Kidney epithelial cell (primary cell): ENCODE results near the gene FOXP2. TPM values are rescaled to one million over a fixed set of nuclear protein-coding genes. Genes with fewer than 3 reads are reported as not detected.
"Not testable (repeated sequence)": the region's sequence is repeated elsewhere in the genome, so short reads cannot be mapped to it uniquely, and the experiment has no call there.

ENCODE experiments used
- DNase-seq: peaks from one replicate; pipeline ENCODE4 v3.0.0-alpha.2; 2010; ENCODE audit warnings: low read depth
- H3K27me3 ChIP-seq: 2 replicates; pipeline ENCODE4 v1.6.0; 2011; ENCODE audit warnings: low read length; ENCODE audit not compliant: control insufficient read depth, insufficient read depth
- H3K36me3 ChIP-seq: 2 replicates; pipeline ENCODE4 v1.5.1; 2011; ENCODE audit warnings: low read length; ENCODE audit not compliant: control insufficient read depth, insufficient read depth
- H3K4me3 ChIP-seq: 2 replicates; pipeline ENCODE4 v1.5.1; 2011; ENCODE audit warnings: low read depth, mild to moderate bottlenecking, control low read depth, low read length
- CTCF ChIP-seq: IDR thresholded peaks from 2 replicates; pipeline ENCODE4 v1.5.1; 2011; ENCODE audit warnings: mild to moderate bottlenecking, moderate library complexity, low read length, control low read depth, inconsistent platforms; ENCODE audit not compliant: insufficient read depth, poor library complexity, severe bottlenecking
- total RNA-seq: library from RNA; depleted of rRNA; stranded (reverse); fragments of >200 nt; gene quantifications from 2 replicates; pipeline ENCODE4 v1.2.3, GENCODE V29; 2015

FOXP2 gene
- total RNA-seq, 1 donor from 2014 or later: 0.25 TPM

DNA sequence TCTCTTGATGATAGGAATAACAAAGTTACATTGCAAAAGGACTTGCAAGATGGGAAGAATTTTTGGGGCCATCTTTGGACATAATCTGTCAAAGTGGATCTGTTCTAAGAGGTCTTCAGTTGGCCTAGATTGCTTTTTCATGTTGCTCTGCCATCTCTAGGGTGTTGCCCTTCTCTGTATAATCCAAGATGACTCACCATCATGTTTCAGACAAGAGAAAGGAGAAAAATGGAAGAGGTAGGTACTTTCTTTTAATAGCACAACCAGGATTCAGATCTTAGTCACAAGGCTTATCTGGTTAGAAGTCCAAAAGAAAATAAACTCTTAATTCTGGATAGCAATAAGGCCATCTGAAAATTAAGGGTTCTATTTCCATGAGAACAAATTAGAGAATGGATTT, 38.7 kb upstream of the FOXP2 start:
- TF ChIP-seq CTCF: no peak
- H3K36me3 ChIP-seq: no peaks in the 10 kb centered on the region
- H3K4me3 ChIP-seq: no peak overlapping the region
- H3K27me3 ChIP-seq: no peaks in the 10 kb centered on the region
- no peak for DNase-seq

GRCh38 chr7:114383946-114384345, 30.7 kb upstream of the FOXP2 start:
- not testable (repeated sequence) for DNase-seq, H3K36me3 ChIP-seq, H3K4me3 ChIP-seq, H3K27me3 ChIP-seq

- not testable (repeated sequence) for H3K27me3 ChIP-seq, H3K4me3 ChIP-seq, DNase-seq, H3K36me3 ChIP-seq
Measured at GRCh38 chr7:114384346-114384745, 30.3 kb upstream of the FOXP2 start.

- H3K36me3 ChIP-seq: no peaks in the 10 kb centered on the region
- no peak overlapping the region for H3K4me3 ChIP-seq
- no peaks in the 10 kb centered on the region for H3K27me3 ChIP-seq
- DNase-seq: no peak
- TF ChIP-seq CTCF: no peak
Measured at GRCh38 chr7:114388021-114388420, 26.6 kb upstream of the FOXP2 start.

DNA sequence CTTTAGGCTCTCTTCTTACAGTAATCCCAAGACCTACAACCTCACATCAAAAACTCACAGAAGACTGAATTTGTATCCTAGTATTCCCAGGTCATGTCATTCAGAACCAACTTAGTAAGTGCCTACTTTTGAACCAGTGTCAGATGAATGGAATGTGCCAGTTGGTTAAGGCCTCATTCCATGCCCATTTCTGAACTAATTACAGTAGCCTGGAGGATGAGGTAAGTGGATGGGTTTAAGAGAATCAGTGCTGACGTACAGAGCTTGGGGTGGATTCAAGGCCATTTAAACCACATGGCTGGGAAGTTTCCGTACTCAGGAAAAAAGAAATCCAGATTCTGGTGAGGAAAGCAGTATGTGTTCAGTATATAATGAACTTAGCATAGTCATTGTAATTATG, 21.9 kb upstream of the FOXP2 start:
- no peaks in the 10 kb centered on the region for H3K36me3 ChIP-seq
- DNase-seq: peak; percentile 62
- TF ChIP-seq CTCF: no peak
- H3K4me3 ChIP-seq: no peak overlapping the region
- H3K27me3 ChIP-seq: no peaks in the 10 kb centered on the region

- Histone ChIP-seq H3K36me3 (no peaks in the 10 kb centered on the region), H3K4me3 (no peak overlapping the region), H3K27me3 (no peaks in the 10 kb centered on the region)
- DNase-seq: no peak
- no peak for TF ChIP-seq CTCF
Measured at GRCh38 chr7:114402876-114403635, 11.6 kb upstream of the FOXP2 start.

DNA sequence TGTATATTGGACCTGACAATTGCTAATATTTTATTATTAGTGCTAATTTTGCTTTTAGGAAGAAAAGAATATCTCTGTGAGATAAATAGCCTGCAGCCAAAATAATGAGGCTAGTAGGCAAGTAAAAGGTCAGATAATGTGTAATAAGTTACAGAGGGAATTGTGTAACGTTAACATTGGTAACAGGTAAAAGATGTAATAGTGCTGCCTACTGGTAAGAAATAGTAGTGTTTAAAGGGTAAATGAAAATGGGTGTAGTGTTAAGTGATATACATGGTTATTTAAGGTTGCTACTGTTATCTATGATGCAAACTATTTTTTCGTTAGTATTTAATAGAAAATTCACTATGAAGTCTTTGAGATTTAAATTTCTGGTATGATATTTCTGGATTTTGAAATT, 9.2 kb upstream of the FOXP2 start:
- Histone ChIP-seq H3K36me3 (no peaks in the 10 kb centered on the region), H3K27me3 (no peaks in the 10 kb centered on the region), H3K4me3 (no peak overlapping the region)
- TF ChIP-seq CTCF: peak; percentile 48
- DNase-seq: no peak
